Measurements from ENCODE around the gene PALM. TPM values are rescaled to one million over a fixed set of nuclear protein-coding genes. Genes with fewer than 3 reads are reported as not detected.

Gene PALM
- total RNA-seq, 1 experiment from 2014 or later: 0.83 TPM

GRCh38 chr19:780935-781334 lies 72.2 kb downstream of the PALM start:
- Mint-ChIP-seq H3K9me3 (ENCODE audit: low read depth, unreplicated experiment) (no peaks in the 10 kb centered on the region), H3K27ac (ENCODE audit: unreplicated experiment) (no peak overlapping the region), H3K36me3 (ENCODE audit: insufficient read depth, unreplicated experiment) (peaks cover 6% of the 10 kb centered on the region), H3K27me3 (ENCODE audit: unreplicated experiment) (no peaks in the 10 kb centered on the region), H3K4me1 (ENCODE audit: low read depth, unreplicated experiment) (peaks cover 9% of the 10 kb centered on the region), H3K4me3 (ENCODE audit: low read depth, unreplicated experiment) (no peak overlapping the region)
- no peak for DNase-seq
- CTCF ChIA-PET: interaction anchor here (0.5 kb wide), 1 partner anchor 158 kb away, joined by 3 read pairs; no protein-coding TSS in a partner anchor
- intact Hi-C loops (cut with micrococcal nuclease; ENCODE audit: unreplicated experiment): no loop called here
- no TSS peak for BruUV-seq (replicated peaks)
- no peak for TF ChIP-seq CTCF (IDR thresholded peaks at IDR 0.05; ENCODE audit: unreplicated experiment)

- H3K9me3 Mint-ChIP-seq (ENCODE audit: low read depth, unreplicated experiment): no peaks in the 10 kb centered on the region
- peaks cover 9% of the 10 kb centered on the region for H3K4me1 Mint-ChIP-seq (ENCODE audit: low read depth, unreplicated experiment)
- H3K36me3 Mint-ChIP-seq (ENCODE audit: insufficient read depth, unreplicated experiment): peaks cover 6% of the 10 kb centered on the region
- TF ChIP-seq CTCF (IDR thresholded peaks at IDR 0.05; ENCODE audit: unreplicated experiment): no peak
- CTCF ChIA-PET: no interaction called here
- intact Hi-C loops (cut with micrococcal nuclease; ENCODE audit: unreplicated experiment): no loop called here
- H3K27ac Mint-ChIP-seq (ENCODE audit: unreplicated experiment): no peak overlapping the region
- no peak for DNase-seq
- no peaks in the 10 kb centered on the region for H3K27me3 Mint-ChIP-seq (ENCODE audit: unreplicated experiment)
- peak overlapping the region; percentile 54 for H3K4me3 Mint-ChIP-seq (ENCODE audit: low read depth, unreplicated experiment)
- no TSS peak for BruUV-seq (replicated peaks)
These were observed 73.1 kb downstream of the PALM start for GRCh38 chr19:781800-782184.

GRCh38 chr19:782185-782877 lies 73.6 kb downstream of the PALM start:
- no peaks in the 10 kb centered on the region for H3K27me3 Mint-ChIP-seq (ENCODE audit: unreplicated experiment)
- CTCF ChIA-PET: no interaction called here
- peak; percentile 53 for DNase-seq
- no peak for TF ChIP-seq CTCF (IDR thresholded peaks at IDR 0.05; ENCODE audit: unreplicated experiment)
- peaks cover 6% of the 10 kb centered on the region for H3K36me3 Mint-ChIP-seq (ENCODE audit: insufficient read depth, unreplicated experiment)
- H3K9me3 Mint-ChIP-seq (ENCODE audit: low read depth, unreplicated experiment): no peaks in the 10 kb centered on the region
- peaks cover 9% of the 10 kb centered on the region for H3K4me1 Mint-ChIP-seq (ENCODE audit: low read depth, unreplicated experiment)
- peak overlapping the region; percentile 54 for H3K4me3 Mint-ChIP-seq (ENCODE audit: low read depth, unreplicated experiment)
- intact Hi-C loops (cut with micrococcal nuclease; ENCODE audit: unreplicated experiment): no loop called here
- no TSS peak for BruUV-seq (replicated peaks)
- H3K27ac Mint-ChIP-seq (ENCODE audit: unreplicated experiment): no peak overlapping the region

GRCh38 chr19:782878-783668 lies 74.3 kb downstream of the PALM start:
- Mint-ChIP-seq H3K27ac (ENCODE audit: unreplicated experiment) (no peak overlapping the region), H3K36me3 (ENCODE audit: insufficient read depth, unreplicated experiment) (peaks cover 6% of the 10 kb centered on the region), H3K9me3 (ENCODE audit: low read depth, unreplicated experiment) (no peaks in the 10 kb centered on the region), H3K4me3 (ENCODE audit: low read depth, unreplicated experiment) (peak overlapping the region; percentile 54), H3K27me3 (ENCODE audit: unreplicated experiment) (no peaks in the 10 kb centered on the region), H3K4me1 (ENCODE audit: low read depth, unreplicated experiment) (peaks cover 9% of the 10 kb centered on the region)
- no peak for DNase-seq
- no TSS peak for BruUV-seq (replicated peaks)
- TF ChIP-seq CTCF (IDR thresholded peaks at IDR 0.05; ENCODE audit: unreplicated experiment): no peak
- CTCF ChIA-PET: interaction anchor here (1.3 kb wide), 1 partner anchor 16 kb away, joined by 3 read pairs; no protein-coding TSS in a partner anchor
- intact Hi-C loops (cut with micrococcal nuclease; ENCODE audit: unreplicated experiment): no loop called here

Data from Calu3 (cell line).